Osteoblast (primary cell): Measurements from ENCODE around the gene TNIP2. TPM values are rescaled to one million over a fixed set of nuclear protein-coding genes. Genes with fewer than 3 reads are reported as not detected.

ENCODE experiments used
- DNase-seq: peaks from one replicate; pipeline ENCODE4 v3.0.0; 2011; ENCODE audit warnings: low spot score, mixed read lengths; ENCODE audit not compliant: insufficient read length; ENCODE audit errors: missing footprints
- H2AFZ ChIP-seq: 2 replicates; pipeline ENCODE4 v1.6.0; 2011; ENCODE audit warnings: mild to moderate bottlenecking, low read length
- H3K27ac ChIP-seq: 2 replicates; pipeline ENCODE4 v1.5.1; 2011; ENCODE audit warnings: mild to moderate bottlenecking, low read depth, low read length, moderate library complexity
- H3K27me3 ChIP-seq: 2 replicates; pipeline ENCODE4 v1.6.0; 2012; ENCODE audit warnings: mild to moderate bottlenecking, control low read depth, inconsistent platforms, low read length, moderate library complexity; ENCODE audit not compliant: insufficient read depth
- H3K36me3 ChIP-seq: 2 replicates; pipeline ENCODE4 v1.5.1; 2011; ENCODE audit warnings: mild to moderate bottlenecking, low read length, control low read depth, moderate library complexity; ENCODE audit not compliant: insufficient read depth
- H3K4me1 ChIP-seq: 2 replicates; pipeline ENCODE4 v1.5.1; 2011; ENCODE audit warnings: mild to moderate bottlenecking, low read length, control low read depth, moderate library complexity; ENCODE audit not compliant: insufficient read depth
- H3K4me2 ChIP-seq: 2 replicates; pipeline ENCODE4 v1.6.0; 2011; ENCODE audit warnings: mild to moderate bottlenecking, low read length; ENCODE audit not compliant: insufficient read depth
- H3K4me3 ChIP-seq: fragments of 200-600 bp; sonication (generic); 3 replicates; pipeline ENCODE4 v1.5.1; 2012; ENCODE audit warnings: mild to moderate bottlenecking, low read length, inconsistent platforms; ENCODE audit not compliant: insufficient read depth
- H3K79me2 ChIP-seq: 2 replicates; pipeline ENCODE4 v1.6.0; 2012; ENCODE audit warnings: mild to moderate bottlenecking, low read length, control low read depth, inconsistent platforms; ENCODE audit not compliant: insufficient read depth
- H3K9me3 ChIP-seq: 2 replicates; pipeline ENCODE4 v1.5.1; 2011; ENCODE audit warnings: low read depth, low read length, control low read depth
- H4K20me1 ChIP-seq: 2 replicates; pipeline ENCODE4 v1.6.0; 2012; ENCODE audit warnings: mild to moderate bottlenecking, low read length, control low read depth; ENCODE audit not compliant: insufficient read depth
- total RNA-seq: library from RNA; depleted of rRNA; stranded (reverse); fragments of >200 nt; gene quantifications from 2 replicates; pipeline ENCODE4 v1.2.3, GENCODE V29; 2012
- TF ChIP-seq, protein P1 (sequence below): IDR thresholded peaks from 2 replicates; pipeline ENCODE4 v1.5.1; 2011; ENCODE audit warnings: mild to moderate bottlenecking, low read depth, low read length, moderate library complexity; ENCODE audit errors: extremely low read depth

TNIP2 gene
- total RNA-seq, 1 donor = 44.9 TPM

DNA sequence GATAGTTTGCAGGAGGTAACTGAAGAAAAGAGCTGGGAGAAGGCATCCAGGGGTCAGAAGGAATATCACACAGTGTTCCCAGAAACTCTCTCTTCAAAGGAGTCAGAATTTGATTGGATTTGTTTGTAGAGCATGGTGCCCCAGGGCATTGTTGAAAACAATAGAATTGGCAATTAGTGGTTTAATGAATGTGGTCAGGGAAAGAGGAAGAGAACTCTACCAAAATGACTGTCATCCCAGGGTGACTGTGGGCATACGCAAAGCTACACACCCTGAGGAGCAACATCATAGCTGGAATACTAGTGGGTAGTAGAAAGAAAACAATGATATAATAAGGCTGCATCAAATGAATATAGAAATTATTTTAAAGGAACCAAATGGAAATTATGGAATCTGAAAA, 21.5 kb downstream of the TNIP2 start:
- Histone ChIP-seq H3K27me3 (no peaks in the 10 kb centered on the region), H3K4me3 (no peak overlapping the region), H3K4me2 (no peak overlapping the region), H3K9me3 (no peaks in the 10 kb centered on the region), H3K79me2 (no peaks in the 10 kb centered on the region), H2AFZ (no peak overlapping the region), H3K36me3 (peaks cover 26% of the 10 kb centered on the region), H3K4me1 (no peaks in the 10 kb centered on the region), H4K20me1 (no peaks in the 10 kb centered on the region), H3K27ac (no peak overlapping the region)
- DNase-seq = peak; percentile 27
- TF ChIP-seq, protein P1, sequence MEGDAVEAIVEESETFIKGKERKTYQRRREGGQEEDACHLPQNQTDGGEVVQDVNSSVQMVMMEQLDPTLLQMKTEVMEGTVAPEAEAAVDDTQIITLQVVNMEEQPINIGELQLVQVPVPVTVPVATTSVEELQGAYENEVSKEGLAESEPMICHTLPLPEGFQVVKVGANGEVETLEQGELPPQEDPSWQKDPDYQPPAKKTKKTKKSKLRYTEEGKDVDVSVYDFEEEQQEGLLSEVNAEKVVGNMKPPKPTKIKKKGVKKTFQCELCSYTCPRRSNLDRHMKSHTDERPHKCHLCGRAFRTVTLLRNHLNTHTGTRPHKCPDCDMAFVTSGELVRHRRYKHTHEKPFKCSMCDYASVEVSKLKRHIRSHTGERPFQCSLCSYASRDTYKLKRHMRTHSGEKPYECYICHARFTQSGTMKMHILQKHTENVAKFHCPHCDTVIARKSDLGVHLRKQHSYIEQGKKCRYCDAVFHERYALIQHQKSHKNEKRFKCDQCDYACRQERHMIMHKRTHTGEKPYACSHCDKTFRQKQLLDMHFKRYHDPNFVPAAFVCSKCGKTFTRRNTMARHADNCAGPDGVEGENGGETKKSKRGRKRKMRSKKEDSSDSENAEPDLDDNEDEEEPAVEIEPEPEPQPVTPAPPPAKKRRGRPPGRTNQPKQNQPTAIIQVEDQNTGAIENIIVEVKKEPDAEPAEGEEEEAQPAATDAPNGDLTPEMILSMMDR = no peak

DNA sequence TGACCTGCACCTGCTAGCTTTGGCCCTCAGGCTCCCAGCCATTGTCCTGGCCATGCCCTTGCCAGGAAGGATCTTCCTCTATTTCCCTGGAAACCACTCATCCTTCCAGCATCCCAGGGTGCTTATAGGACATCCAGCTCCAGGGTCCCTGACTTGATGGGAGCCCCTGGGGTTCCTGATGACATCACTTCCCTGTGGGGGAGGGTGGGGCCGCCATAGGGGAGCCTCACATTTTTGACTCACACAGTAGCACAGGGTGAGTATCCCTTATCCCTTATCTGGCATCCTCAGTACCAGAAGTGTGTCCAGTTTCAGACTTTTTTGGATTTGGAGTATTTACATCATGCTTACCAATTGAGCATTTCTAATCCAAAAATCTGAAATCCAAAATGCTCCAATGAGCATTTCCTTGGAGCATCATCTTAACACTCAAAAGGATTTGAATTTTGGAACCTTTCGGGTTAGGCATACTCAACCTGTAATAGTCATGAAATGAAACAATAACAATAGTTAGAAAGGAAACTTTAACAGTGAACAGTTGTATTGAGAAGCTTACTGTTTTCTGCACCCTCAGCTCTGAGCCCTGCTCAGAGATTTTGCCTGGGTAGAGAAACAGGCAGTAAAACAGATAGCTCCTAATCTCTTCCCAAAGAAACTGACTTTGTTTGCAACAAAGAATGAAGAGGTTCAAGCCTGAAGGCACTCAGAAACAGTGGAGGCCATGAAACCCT, 22.1 kb downstream of the TNIP2 start:
- Histone ChIP-seq H3K27ac (no peak overlapping the region), H4K20me1 (no peaks in the 10 kb centered on the region), H3K4me2 (no peak overlapping the region), H2AFZ (no peak overlapping the region), H3K4me3 (no peak overlapping the region), H3K27me3 (no peaks in the 10 kb centered on the region), H3K9me3 (no peaks in the 10 kb centered on the region), H3K4me1 (no peaks in the 10 kb centered on the region), H3K36me3 (peaks cover 31% of the 10 kb centered on the region), H3K79me2 (no peaks in the 10 kb centered on the region)
- TF ChIP-seq, protein P1 = no peak
- DNase-seq = peak; percentile 37

DNA sequence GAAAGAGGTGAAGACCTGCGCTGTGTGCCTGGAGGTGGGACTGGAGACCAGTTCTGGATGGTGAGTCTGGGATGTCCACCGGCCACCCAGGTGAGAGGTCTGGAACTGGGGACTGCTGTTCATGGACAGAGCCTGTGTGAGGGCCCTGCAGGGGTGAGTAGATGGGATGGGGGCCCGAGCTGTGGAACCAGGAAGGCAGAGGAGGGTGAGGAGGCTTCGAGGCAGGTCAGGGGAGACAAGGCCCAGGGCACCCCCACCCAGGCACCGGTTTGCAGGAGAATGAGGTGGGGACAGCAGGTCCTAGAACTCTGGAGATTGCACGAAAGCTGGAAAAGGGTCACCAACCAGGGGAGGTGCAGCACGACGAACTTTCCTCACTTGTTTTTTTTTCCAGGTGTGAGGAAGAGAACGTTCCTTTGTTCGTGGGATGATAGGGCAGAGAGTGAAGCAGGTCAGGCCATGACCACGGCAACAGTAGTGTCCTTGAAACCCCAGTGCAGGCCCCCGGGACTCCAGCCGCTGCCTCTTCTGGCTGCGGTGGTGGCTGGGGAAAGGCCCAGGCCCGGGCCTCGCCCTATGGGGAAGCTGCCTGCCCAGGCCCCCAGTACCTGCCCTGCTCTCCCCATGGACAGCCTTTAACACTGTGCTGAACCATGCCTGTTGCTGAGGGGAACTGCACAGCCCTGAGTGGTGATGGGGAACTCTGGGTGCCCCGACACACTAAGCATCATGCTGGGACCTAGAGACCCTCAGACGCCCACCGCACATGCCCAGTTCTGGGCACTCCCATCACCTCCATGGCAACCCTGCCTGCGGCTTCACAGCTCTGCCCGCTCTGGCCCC, 22.9 kb downstream of the TNIP2 start:
- Histone ChIP-seq H3K9me3 (no peaks in the 10 kb centered on the region), H3K27ac (no peak overlapping the region), H3K4me1 (no peaks in the 10 kb centered on the region), H3K36me3 (peaks cover 33% of the 10 kb centered on the region), H3K4me2 (no peak overlapping the region), H3K79me2 (no peaks in the 10 kb centered on the region), H3K27me3 (no peaks in the 10 kb centered on the region), H3K4me3 (no peak overlapping the region), H2AFZ (no peak overlapping the region), H4K20me1 (no peaks in the 10 kb centered on the region)
- TF ChIP-seq, protein P1 = no peak
- peak; percentile 58 for DNase-seq

- Histone ChIP-seq H3K27me3 (no peaks in the 10 kb centered on the region), H3K27ac (no peak overlapping the region), H3K9me3 (no peaks in the 10 kb centered on the region), H2AFZ (no peak overlapping the region), H3K79me2 (no peaks in the 10 kb centered on the region), H4K20me1 (no peaks in the 10 kb centered on the region), H3K4me3 (no peak overlapping the region), H3K4me1 (no peaks in the 10 kb centered on the region), H3K4me2 (no peak overlapping the region), H3K36me3 (peaks cover 33% of the 10 kb centered on the region)
- DNase-seq = no peak
- TF ChIP-seq, protein P1 = no peak
Observed at GRCh38 chr4:2732526-2732925, 23.6 kb downstream of the TNIP2 start.
